Spleen (tissue), 7 donors: ENCODE measurements around the gene SLCO1A2.

Experiments
- CTCF ChIP-seq, 11 experiments: fragments of 200-600 bp in 7 of 11; fragments of 450-650 bp in 4 of 11; sonication (generic) in 4 of 11; IDR thresholded peaks in 8 of 11; conservative IDR thresholded peaks in 3 of 11; 1 replicate in 7 of 11; 2 replicates in 4 of 11; pipeline versions ENCODE4 v1.4.0 to v1.8.0; 2016 to 2021; ENCODE audit warnings: antibody characterized with exemption in 11 of 11, inconsistent platforms in 4 of 11, mild to moderate bottlenecking in 1 of 11
- POLR2A ChIP-seq, 3 donors: fragments of 450-650 bp; IDR thresholded peaks; one replicate each; pipeline ENCODE4 v1.5.1; 2017; ENCODE audit warnings: antibody characterized with exemption in 3 of 3, mild to moderate bottlenecking in 1 of 3
- POLR2AphosphoS5 ChIP-seq, 3 donors: sonication (generic); formaldehyde crosslinking; IDR thresholded peaks; one replicate each; pipeline ENCODE4 v1.5.1; 2017; ENCODE audit warnings: antibody characterized with exemption in 3 of 3
- donor health status: DM: no; HTN: no; CAD: no; lungs with moderate emphysema.
- donor health status: DM: no; HTN: no; CAD: no.
- donor health status: DM: no; HTN: no; CAD: no.

GRCh38 chr12:21337453-21337852 lies 2.7 kb upstream of the SLCO1A2 start:
- TF ChIP-seq CTCF (IDR thresholded peaks at IDR 0.05 in 8 of 11, conservative IDR thresholded peaks at IDR 0.05 in 3 of 11) = no peak
- TF ChIP-seq POLR2AphosphoS5 (IDR thresholded peaks at IDR 0.05) = no peak
- TF ChIP-seq POLR2A (IDR thresholded peaks at IDR 0.05) = no peak
